Jurkat, Clone E6-1 (cell line): ENCODE measurements around the gene MAPK8IP3.

Experiments
- DNase-seq: peaks from one replicate; pipeline ENCODE4 v3.0.0-alpha.2; 2011; ENCODE audit warnings: low read depth, low spot score
- H3K4me3 ChIP-seq: 2 replicates; pipeline ENCODE4 v1.5.1; 2011; ENCODE audit warnings: mild to moderate bottlenecking, low read length, control low read depth, moderate library complexity

Gene MAPK8IP3

DNA sequence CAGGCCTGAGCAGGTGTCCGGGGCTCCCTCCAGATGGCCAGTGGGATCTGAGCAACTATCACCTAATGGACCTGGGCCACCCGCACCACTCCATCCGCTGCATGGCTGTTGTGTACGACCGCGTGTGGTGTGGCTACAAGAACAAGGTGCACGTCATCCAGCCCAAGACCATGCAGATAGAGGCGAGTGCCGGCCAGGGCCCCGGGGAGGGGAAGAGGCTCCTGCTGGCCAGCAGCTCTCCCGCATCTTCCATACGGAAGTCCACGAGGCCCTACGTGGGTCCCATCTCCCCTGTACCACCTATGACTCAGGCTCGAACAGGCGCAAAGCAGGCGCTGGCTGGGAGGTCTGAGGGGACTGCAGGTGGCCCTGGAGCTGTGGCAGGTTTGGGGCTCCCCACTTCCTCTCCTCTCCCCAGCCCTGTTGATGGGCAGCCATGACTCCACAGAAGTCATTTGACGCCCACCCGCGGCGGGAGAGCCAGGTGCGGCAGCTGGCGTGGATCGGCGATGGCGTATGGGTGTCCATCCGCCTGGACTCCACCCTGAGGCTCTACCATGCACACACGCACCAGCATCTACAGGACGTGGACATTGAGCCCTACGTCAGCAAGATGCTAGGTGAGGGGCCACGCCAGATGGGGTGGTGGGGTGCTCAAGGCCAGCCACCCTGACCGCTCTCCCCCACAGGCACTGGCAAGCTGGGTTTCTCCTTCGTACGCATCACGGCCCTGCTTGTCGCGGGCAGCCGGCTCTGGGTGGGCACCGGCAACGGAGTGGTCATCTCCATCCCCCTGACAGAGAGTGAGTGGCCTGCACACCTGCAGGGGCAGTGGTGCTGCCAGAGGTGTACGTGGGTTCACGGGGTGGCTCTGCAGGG is 61.4 kb downstream of the MAPK8IP3 start:
- no peak for DNase-seq
- no peak overlapping the region for H3K4me3 ChIP-seq

DNA sequence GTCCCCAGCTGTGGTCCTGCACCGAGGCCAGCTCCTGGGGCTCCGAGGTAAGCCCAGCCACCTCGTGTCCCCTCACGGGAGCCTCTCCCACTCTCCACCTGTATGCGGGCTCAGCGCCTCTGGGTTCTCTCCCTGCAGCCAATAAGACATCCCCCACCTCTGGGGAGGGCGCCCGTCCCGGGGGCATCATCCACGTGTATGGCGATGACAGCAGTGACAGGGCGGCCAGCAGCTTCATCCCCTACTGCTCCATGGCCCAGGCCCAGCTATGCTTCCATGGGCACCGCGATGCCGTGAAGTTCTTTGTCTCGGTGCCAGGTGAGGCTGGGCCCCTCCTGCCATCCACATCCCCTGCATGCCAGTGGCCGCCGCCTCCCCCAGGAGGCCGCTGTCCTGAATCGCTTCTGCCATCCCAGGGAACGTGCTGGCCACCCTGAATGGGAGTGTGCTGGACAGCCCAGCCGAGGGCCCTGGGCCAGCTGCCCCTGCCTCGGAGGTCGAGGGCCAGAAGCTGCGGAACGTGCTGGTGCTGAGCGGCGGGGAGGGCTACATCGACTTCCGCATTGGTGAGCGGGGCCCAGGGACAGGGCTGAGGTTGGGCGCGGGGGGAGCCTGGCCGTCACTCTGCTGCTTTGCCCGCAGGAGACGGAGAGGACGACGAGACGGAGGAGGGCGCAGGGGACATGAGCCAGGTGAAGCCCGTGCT is 62.2 kb downstream of the MAPK8IP3 start:
- DNase-seq, result no peak
- no peak overlapping the region for H3K4me3 ChIP-seq

DNA sequence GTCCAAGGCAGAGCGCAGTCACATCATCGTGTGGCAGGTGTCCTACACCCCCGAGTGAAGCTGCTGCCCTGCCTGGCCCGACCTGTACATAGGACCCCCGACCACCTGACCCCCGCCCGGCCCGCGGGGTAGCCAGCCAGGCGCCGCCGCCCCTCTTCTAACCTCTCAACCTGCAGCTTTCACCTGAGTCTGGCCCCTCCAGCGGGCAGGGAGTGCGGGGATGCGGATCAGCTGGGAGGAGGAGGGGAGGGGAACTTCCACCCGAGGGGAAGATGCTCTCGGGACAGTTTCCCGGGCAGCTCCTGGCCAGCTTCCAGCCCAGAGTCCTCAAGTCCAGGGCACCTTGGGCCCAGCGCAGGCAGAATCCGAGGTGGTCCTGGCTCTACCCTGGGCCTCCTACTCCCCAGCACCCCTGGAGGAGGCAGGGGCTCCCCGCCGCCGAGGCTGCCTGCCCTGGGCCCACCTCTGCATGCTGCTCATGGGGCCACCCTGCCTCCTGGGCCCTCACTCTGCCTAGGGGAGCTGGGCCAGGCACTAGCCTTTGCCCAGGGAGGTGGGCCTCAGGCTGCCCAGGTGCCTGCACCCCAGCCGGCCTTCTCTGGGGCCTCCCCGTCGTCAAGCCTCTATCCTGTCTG is 62.9 kb downstream of the MAPK8IP3 start:
- DNase-seq, result no peak
- H3K4me3 ChIP-seq, result no peak overlapping the region

DNA sequence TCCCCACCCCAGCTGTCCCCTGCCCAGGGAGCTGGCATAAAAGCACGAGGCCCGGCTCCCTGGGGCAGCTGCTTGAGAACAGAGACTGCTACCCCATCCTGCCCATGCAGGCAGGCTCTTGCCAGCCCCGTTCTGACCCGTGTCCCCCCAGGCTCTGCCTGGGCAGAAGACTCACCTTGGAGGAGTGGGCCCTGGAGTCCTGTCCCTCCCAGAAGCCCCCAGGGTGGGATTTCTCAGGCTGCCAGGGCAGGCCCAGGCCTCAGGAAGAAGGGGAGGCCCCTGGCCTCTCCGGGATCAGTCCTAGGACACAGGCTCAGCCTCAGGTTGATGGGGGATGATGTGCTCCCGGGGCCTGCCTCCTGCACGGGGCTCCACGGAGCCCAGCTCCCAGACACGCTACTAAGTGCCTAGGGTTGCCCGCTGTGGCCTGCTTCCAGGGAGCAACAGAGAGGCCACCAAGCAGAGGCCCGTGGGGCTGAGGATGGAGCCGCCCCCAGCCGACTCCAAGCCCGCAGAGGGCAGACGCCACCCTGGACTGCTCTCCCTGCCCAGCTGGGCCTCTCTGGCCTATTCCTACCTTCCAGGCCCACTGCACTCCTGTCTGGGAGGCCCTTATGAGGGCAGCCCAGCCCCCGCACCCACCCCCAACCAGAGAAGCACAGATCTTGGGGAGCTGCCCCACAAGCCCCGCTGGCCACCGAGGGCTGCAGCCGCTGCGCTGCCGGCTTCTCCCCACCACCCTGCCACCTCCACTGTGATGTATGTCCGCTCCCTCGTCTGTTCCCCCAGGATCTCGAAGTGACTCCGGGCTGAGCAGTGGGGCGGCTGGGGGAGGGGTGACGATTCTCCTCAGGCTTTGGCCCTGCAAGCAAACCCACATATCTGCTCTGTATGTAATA is 63.7 kb downstream of the MAPK8IP3 start:
- no peak for DNase-seq
- H3K4me3 ChIP-seq, result no peak overlapping the region

DNA sequence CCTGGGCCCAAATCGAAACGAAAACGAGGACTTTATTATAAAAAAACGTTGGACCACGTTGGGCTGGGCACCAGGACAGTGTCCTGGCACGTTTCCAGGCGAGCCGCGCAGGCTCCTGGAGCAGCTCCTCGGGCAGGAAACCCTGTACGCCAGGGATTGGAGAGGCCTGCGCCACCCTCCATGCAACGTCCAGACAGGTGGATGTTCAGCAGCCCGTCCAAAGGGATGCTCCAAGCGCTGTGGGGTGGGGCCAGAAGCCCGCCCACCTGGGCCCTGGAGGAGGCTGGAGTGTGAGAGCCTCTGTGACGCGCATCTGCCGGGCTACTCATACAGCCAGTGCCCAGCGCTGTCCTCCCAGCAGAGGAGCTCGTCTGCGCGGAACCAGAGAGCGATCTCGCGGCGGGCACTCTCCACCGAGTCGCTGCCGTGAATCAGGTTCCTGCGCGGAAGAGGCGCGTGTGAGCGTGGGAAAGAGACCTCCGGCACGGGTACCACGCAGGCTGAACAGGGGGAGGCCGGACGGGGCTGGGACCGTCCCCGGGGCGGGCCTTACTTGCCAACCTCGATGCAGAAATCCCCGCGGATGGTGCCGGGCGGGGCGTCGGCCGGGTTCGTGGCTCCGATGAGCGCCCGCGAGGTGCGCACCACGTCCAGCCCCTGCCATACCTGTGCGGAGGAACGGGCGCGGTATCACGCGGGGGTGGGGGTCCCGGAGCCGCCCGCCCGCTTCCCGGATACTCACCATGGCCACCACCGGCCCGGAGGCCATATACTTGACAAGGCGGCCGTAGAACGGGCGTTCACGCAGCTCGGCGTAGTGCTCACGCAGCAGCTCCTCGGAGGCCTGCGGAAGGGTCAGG is 64.6 kb downstream of the MAPK8IP3 start:
- no peak for DNase-seq
- H3K4me3 ChIP-seq, result no peak overlapping the region

DNA sequence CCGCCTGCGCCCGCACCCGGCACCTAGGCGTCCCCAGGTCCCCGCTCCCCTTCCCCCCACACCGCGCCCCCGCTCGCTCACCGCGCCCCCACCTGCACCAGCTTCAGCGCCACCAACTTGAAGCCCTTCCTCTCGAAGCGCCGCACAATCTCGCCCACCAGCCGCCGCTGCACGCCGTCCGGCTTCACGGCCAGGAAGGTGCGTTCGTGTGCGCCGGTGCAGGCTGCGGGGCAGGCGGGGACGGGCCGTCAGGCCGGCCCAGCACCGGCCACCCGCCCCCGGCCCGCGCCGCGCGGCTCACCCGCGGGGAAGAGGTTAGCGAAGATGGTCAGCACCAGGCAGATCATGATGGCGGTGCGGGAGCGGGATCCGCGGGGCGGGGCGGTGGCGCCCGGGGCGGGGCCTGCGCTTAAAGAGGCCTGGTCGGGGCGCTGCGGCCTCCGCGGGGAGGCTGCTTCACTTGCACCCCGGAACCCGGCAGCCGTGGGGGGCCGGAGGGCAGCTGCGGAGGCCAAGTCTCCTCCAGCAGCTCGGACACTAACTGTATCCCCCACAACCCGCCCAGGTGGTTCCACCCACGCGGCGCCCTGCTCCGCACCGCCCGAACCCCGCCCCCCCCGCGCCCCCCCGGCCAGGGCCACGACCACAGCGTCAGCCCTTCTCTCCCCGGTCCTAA is 65.3 kb downstream of the MAPK8IP3 start, which contains the start of gene NME3:
NME3 (minus strand) TSS at position 356 of the 676 bp plus-strand sequence; CDS start at position 347, 9 bp downstream.
- peak within 1 kb of the TSS; percentile 85 for H3K4me3 ChIP-seq
- no peak for DNase-seq

DNA sequence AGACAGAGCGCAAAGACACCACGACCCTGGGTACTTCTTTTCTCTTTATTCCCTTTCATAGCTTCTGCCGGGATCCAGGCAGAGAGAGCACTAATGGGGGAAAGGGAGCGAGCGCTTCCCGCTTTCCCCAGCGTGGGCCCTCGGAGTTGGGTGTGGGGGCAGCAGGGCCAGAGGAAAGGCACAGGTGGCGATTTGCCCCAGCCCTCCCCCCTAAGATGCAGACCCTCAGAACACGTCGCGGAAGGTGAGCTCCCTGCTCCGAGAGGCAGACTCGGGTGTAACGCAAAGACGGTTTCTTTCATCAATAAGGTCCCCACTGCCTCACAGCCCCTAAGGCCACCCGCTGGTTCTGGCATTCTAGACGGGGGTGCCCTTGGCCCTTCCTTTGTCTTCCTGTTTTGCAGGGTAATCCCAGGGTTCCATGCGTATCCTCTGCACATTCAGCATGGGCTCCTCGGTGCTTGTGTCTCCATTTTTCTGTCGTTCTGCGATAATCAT is 65.9 kb downstream of the MAPK8IP3 start:
- peak overlapping the region; percentile 85 for H3K4me3 ChIP-seq
- DNase-seq, result no peak

DNA sequence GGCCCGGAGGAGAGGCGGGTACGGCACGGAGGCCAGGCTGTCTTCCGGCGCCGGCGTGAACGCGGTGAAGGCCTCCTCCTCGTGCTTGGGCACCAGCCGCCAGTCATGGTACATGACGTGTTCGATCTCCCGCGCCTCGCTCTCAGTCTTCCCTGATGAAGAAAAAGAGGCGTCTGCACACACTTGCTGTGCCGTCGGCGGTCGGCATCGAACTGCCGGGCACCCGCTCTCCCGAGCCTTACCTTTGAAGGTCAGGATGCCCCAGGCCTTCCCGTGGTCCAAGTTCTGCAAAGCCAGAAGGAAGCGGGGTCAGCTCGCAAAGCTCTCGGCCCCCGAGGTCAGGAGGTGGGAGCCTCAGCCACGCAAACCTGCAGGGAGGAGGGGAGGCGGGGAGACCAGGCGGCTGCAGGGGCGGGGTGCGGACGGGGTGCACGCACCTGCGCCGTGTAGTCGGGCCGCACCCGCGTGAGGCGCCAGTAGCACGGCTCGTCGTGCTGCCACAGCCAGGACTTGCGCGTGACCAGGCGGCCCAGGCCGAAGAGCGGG is 66.4 kb downstream of the MAPK8IP3 start, which contains the start of gene EME2:
EME2 (plus strand) TSS at position 449 of the 546 bp plus-strand sequence. CDS start 418 bp downstream, outside the sequence.
- no peak for DNase-seq
- peak within 1 kb of the TSS; percentile 85 for H3K4me3 ChIP-seq

DNA sequence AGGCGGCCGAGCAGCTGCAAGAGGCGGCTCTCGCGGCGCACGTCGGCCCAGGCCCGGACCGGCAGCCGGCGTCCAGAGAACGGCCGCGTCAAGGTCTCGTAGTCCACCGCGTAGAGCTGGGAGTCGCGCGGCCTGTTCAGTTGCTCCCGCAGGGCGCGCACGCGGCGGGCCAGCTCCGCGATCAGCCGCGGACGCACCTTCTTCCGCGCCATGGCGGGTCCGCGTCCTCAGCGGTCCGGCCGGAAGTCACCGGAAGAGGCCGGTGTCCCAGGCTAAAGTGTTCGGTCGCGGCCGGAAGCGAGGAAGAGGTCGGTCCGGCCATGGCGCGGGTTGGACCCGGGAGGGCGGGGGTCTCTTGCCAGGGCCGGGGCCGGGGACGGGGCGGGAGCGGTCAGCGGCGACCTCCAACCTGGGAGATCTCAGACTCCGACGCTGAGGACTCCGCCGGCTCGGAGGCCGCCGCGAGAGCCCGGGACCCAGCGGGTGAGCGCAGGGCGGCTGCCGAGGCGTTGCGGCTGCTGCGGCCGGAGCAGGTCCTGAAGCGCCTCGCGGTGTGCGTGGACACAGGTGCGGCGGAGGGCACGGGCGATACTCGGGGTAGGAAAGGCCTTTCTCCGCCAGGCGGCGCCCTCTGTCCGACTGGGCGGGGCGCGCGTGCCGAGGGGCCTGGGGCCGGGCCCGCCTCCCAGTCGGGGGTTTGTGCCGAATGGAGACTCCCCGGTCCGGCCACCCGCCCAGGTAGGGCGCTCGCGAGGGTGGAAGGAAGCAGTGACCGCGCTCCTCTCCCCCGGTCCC is 67.1 kb downstream of the MAPK8IP3 start, which contains the start of gene MRPS34:
MRPS34 (minus strand) TSS at position 227 of the 795 bp plus-strand sequence; CDS start at position 212, 15 bp downstream.
- H3K4me3 ChIP-seq, result peak within 1 kb of the TSS; percentile 85
- peak; percentile 64 for DNase-seq

DNA sequence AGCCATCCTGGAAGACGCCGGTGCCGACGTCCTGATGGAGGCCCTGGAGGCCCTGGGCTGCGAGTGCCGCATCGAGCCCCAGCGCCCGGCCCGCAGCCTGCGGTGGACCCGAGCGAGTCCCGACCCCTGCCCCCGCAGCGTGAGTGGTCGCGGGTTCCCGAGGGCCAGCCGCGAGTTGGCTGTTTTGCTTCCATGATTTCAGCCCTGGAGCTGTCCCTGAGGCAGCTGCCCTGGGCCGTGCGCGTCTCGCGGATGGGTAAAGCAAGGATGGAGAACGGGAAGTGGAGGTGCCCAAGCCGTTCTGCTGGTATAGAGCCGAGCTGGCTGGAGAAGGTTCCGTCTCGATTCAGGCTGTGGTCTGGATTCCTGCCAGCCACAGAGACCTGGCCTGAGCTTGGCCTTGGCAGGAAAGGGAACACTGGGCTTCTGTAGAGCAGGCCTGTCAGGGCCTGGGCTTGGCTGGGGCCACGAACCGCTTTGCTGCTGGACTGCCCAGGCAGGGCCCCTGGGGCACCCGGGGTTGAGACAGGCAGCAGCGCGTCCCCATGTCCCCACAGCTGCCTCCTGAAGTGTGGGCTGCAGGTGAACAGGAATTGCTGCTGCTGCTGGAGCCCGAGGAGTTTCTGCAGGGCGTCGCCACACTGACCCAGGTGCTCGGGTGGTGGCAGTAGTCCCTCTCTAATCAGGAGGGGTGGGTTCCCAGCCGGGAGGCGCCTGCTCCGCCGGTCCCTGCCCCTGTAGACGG is 67.9 kb downstream of the MAPK8IP3 start:
- no peak for DNase-seq
- peak overlapping the region; percentile 85 for H3K4me3 ChIP-seq

DNA sequence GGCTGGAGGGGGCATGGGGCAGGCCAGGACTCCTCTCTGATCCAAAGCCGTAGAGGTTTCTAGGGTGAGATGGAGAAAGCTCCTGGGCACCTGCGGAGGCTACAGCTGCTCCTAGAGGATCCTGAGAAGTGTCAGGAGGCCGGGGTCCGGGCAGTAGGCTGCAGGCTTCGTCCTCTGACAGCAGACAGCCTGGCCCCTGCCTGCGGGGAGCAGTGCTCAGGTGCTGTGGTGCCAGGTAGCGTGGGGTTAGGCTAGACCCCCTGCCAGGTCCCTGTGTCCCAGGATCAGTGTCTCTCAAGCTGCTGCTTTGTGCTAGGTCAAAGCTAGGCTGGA is 68.4 kb downstream of the MAPK8IP3 start:
- DNase-seq, result no peak
- peak overlapping the region; percentile 85; the same call in 1 of the 2 replicates for H3K4me3 ChIP-seq

DNA sequence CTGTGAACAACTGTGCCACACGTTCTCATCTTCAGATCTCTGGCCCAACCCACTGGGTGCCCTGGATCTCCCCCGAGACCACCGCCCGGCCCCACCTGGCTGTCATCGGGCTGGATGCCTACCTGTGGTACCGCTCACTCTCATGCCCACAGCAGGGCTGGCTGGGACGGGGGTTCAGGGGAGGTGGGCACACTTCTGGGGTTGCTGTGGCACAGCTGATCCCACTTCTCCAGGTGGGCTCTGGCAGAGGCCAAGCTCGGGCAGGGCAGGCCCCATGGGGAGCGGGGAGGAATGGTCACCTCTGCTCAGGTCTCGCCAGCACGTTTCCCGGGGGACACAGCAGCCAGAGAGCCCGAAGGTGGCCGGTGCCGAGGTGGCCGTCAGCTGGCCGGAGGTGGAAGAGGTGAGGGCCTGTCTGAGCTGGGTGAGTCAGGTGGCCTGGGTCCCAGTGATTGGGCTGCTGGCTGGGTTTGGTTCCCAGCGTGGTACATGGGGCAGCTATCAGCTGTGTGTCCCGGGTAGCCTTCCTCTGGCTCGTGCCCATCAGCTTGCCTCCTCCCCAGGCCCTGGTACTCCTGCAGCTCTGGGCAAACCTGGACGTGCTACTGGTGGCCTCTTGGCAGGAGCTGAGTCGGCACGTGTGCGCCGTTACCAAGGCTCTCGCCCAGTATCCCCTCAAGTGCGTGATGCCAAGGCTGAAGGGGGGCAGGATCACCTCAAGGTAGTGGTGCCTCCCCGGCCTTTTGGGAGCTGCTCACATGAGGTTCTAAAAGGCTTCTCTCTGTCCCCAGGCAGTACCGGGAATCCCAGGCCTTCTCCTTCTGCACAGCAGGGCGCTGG is 69.2 kb downstream of the MAPK8IP3 start:
- H3K4me3 ChIP-seq, result no peak overlapping the region
- DNase-seq, result no peak

DNA sequence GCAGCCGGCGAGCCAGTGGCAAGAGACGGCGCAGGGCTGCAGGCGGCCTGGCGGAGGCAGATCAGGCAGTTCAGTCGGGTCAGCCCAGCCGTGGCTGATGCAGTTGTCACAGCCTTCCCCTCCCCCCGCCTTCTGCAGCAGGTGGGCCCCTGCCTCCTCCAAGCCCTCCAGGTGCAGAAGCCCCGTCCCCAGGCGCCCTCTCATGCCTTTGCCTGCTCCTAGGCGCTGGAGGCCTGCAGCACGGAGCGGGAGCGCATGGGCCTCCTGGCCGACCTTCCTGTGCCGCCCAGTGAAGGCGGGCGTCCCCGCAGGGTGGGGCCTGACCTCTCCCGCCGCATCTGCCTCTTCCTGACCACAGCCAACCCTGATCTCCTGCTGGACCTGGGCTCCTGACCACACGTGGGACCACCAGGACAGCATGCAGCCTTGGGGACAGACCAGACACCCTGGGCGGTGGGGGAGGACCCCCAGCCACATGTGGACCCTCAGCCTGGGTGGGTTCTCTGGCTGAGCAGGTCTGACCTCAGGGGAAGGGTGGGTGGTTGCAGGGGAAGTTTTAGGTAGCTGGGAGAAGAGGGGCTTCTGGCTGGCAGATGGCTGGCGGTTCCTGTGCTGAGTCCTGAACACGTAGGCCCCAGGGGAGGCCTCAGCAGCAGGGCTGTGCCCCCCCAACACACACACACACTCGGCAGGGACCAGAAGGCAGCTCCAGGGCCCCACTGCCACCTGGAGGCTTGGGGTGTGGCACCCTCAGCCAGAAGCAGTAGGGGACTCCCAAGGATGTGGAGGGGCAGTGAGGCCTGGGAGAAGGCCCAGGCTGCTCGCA is 70.1 kb downstream of the MAPK8IP3 start:
- H3K4me3 ChIP-seq, result no peak overlapping the region
- DNase-seq, result no peak

DNA sequence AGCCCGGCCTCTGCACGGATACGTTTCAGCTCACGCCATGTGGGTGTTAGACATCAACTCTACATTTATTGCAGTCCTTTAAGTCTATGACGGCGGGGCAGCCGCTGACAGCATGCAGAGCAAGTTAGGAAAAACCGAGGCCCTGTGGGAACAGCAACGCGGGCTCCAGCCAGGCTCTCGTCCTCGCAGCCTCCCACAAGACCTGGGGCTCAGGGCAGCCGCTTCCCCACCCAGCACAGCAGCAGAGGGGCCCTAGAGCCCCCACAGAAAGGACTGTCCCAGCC is 70.6 kb downstream of the MAPK8IP3 start:
- H3K4me3 ChIP-seq, result no peak overlapping the region
- DNase-seq, result no peak
